ENCODE results near the gene PDE6A. TPM values are rescaled to one million over a fixed set of nuclear protein-coding genes. Genes with fewer than 3 reads are reported as not detected.

PDE6A gene
- total RNA-seq, 1 donor, result not detected

DNA sequence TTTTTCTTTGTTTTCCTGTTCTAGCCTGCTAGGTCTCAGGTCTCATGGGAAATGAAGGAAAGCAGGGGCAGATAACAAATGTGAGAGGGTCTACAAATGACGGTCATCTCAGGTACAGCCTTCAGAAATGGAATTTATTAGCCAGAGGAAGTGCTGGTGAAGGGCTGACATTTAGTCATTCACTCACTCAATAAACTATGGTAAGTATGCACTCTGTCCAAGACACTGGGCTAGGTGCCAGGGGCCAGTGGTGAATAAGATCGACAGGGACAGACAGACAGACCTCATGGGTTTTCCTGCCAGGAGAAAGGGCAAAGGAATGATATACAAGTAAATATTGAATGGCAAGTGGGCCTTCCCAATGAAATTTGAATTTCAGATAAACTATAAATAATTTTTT lies 6.3 kb downstream of the PDE6A start:
- TF ChIP-seq, protein P1, sequence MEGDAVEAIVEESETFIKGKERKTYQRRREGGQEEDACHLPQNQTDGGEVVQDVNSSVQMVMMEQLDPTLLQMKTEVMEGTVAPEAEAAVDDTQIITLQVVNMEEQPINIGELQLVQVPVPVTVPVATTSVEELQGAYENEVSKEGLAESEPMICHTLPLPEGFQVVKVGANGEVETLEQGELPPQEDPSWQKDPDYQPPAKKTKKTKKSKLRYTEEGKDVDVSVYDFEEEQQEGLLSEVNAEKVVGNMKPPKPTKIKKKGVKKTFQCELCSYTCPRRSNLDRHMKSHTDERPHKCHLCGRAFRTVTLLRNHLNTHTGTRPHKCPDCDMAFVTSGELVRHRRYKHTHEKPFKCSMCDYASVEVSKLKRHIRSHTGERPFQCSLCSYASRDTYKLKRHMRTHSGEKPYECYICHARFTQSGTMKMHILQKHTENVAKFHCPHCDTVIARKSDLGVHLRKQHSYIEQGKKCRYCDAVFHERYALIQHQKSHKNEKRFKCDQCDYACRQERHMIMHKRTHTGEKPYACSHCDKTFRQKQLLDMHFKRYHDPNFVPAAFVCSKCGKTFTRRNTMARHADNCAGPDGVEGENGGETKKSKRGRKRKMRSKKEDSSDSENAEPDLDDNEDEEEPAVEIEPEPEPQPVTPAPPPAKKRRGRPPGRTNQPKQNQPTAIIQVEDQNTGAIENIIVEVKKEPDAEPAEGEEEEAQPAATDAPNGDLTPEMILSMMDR (IDR thresholded peaks at IDR 0.05; ENCODE audit: insufficient read depth, low read length), result no peak
- H3K4me3 ChIP-seq (ENCODE audit: low read depth, low read length), result no peak overlapping the region
- peak; percentile 36 for DNase-seq (ENCODE audit: low read depth)

DNA sequence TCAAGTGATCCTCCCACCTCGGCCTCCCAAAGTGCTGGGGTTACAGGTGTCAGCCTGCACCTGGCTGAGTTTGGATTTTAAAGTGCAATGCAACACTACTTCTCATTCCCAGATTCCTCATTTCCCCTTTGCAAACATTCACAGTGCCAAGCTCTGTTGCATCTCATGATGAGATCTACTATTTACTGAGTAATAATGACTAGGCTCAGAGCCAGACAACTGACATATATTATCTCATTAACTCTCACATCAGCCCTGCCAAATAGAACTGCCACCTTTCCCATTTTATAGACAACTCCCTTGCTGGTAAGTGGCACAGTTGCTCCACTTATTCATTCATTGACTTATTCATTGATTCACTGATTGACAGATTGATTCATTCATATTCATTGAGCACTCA lies 7.0 kb downstream of the PDE6A start:
- TF ChIP-seq, protein P1 (IDR thresholded peaks at IDR 0.05; ENCODE audit: insufficient read depth, low read length), result no peak
- no peak overlapping the region for H3K4me3 ChIP-seq (ENCODE audit: low read depth, low read length)
- DNase-seq (ENCODE audit: low read depth), result no peak

DNA sequence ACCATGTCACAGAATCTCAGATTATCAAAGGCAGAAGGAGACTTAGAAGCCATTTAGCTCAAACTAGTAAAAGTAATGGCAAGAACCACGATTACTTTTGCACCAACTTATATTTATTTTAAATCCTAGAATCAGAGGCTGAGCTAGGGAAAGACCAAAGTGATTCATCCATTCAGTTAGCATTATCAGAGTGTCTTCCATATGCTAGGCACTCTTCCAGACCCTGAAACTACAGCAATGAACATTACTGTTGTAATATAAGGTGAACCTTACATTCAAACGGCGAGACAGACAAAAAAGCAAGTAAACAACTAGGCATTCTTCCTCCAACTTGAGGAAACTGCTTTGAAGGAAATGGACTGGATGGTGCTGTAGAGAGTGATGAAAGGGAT lies 7.9 kb downstream of the PDE6A start:
- TF ChIP-seq, protein P1 (IDR thresholded peaks at IDR 0.05; ENCODE audit: insufficient read depth, low read length), result no peak
- peak; percentile 47 for DNase-seq (ENCODE audit: low read depth)
- H3K4me3 ChIP-seq (ENCODE audit: low read depth, low read length), result no peak overlapping the region

- no peak overlapping the region for H3K4me3 ChIP-seq (ENCODE audit: low read depth, low read length)
- TF ChIP-seq, protein P1 (IDR thresholded peaks at IDR 0.05; ENCODE audit: insufficient read depth, low read length), result no peak
- DNase-seq (ENCODE audit: low read depth), result no peak
Observed at GRCh38 chr5:149936044-149936699, 8.4 kb downstream of the PDE6A start.

- DNase-seq (ENCODE audit: low read depth), result no peak
- H3K4me3 ChIP-seq (ENCODE audit: low read depth, low read length), result no peak overlapping the region
- TF ChIP-seq, protein P1 (IDR thresholded peaks at IDR 0.05; ENCODE audit: insufficient read depth, low read length), result no peak
Observed at GRCh38 chr5:149935431-149935901, 9.1 kb downstream of the PDE6A start.

DNA sequence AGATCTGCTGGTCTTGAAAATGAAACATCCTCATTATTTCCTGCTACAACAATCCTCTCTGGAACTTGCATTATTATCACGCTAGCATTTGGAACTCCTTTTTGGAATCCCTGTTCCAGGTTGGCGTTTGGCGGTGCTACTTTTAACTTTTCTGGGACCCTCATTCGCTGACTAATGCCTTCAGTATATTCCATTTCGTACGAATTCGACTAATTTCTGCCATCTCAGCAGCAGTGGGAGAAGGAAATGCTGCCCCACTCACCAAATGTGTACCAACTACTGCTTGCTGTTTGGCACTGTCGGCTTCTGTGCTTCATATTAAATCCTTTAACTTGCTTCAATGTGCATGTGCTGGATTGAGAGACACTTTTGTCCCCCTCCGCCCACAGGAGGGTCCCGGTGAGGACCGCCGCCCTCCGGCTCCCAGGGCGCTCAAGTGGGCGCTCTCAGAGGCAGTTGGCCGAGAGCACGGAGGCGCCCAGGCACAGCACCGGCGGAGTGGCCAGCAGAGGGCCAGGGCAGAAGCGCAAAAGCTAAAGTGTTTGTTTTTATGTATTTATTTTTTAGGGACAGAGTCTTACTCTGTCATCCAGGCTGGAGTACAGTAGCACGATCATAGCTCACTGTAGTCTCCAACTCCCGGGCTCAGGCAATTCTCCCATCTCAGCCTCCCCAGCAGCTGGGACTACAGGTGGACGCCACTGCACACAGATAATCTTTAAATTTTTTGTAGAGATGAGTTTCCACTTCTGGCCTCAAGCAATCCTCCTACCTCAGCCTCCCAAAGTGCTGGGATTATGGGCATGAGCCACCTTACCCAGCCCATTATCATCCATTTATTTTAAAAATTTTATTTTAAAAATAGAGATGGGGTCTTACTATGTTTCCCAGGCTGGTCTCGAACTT lies 11.9 kb downstream of the PDE6A start:
- DNase-seq (ENCODE audit: low read depth), result no peak
- TF ChIP-seq, protein P1 (IDR thresholded peaks at IDR 0.05; ENCODE audit: insufficient read depth, low read length), result peak; percentile 28
- no peak overlapping the region for H3K4me3 ChIP-seq (ENCODE audit: low read depth, low read length)

Measured in fibroblast of the aortic adventitia (primary cell).